ENCODE data around the gene ABCC9.

ABCC9 gene

DNA sequence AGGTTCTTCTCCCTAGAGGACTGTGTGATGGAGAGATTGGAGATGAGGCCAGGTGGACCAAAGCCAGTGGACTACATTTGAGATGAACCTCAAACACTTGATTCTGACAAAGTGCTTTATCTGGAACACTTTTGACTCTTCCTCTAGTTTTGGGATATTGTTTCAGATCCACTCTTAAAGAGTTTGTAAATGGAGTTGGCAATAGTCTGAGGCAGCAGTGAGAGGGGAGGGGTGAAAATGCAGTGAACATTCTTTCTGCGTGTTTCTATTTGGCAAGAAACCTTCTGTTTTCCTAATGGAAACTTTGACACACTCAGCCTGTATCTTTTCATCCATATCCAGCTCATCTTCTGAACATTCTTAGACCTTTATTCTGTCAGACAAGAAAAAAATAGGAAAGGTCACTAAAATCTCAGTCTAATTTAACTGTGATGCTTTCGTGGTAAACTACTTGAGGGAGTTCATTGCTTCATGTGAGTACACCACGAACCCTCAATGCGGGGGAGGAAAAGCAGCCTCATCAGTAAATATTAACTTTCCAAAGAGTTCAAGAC, 109.4 kb downstream of the ABCC9 start:
- no peak for DNase-seq (ENCODE audit: low read depth)
- TF ChIP-seq, protein P1, sequence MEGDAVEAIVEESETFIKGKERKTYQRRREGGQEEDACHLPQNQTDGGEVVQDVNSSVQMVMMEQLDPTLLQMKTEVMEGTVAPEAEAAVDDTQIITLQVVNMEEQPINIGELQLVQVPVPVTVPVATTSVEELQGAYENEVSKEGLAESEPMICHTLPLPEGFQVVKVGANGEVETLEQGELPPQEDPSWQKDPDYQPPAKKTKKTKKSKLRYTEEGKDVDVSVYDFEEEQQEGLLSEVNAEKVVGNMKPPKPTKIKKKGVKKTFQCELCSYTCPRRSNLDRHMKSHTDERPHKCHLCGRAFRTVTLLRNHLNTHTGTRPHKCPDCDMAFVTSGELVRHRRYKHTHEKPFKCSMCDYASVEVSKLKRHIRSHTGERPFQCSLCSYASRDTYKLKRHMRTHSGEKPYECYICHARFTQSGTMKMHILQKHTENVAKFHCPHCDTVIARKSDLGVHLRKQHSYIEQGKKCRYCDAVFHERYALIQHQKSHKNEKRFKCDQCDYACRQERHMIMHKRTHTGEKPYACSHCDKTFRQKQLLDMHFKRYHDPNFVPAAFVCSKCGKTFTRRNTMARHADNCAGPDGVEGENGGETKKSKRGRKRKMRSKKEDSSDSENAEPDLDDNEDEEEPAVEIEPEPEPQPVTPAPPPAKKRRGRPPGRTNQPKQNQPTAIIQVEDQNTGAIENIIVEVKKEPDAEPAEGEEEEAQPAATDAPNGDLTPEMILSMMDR (IDR thresholded peaks at IDR 0.05; ENCODE audit: low read depth, low read length, missing control alignments), result no peak
- no peak overlapping the region for H3K4me3 ChIP-seq (ENCODE audit: low read depth, low read length)
- in situ Hi-C loops (cut with HindIII; ENCODE audit: low sequenced_read_pairs), result no loop called here

DNA sequence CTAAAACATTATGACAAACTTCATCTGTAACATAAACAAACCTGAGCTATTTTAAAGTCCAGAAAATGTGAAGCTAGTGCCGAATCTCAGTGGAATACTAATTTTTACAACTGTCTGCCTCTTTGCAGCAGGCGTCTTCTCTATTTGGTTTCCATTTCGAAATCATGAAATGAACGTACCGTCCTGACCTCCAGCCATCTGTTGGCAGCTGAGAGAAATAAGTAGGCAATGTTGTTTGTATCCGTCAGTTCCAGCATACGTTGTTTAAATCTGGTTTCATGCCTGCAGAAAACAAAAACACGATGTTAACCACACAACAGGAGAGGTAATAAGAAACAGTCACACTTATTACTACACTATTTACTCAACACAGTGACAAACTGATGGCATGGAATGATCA, 112.4 kb downstream of the ABCC9 start:
- in situ Hi-C loops (cut with HindIII; ENCODE audit: low sequenced_read_pairs), result no loop called here
- no peak overlapping the region for H3K4me3 ChIP-seq (ENCODE audit: low read depth, low read length)
- TF ChIP-seq, protein P1 (IDR thresholded peaks at IDR 0.05; ENCODE audit: low read depth, low read length, missing control alignments), result no peak
- DNase-seq (ENCODE audit: low read depth), result no peak

DNA sequence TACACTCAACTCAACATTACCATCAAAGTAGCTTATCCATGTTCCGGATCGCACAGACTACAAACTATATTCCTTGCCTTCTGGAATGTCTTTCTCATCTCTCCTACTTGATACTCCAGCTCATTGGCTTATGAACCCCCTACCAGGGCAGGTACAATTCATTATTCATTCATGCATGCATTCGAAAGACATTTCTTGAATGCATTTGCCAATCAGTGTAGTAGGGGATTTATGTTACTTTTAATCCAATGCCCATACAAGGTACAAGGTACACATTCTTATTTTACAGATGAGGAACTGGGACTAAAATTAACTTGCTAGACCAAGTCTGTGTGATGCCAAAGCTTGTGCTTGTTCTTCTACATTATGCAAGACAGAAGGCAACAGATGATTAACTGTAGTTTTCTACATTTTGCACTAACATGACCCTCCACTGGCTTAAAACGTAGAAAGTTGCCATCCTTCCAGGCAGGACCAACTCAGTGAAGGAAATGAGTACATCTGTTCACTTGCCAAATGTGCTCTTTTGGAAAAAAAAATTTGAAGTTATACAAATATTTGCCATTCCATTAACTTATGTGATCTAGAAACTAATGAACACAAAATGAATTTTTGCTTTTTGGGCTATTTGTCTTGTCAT, 113.0 kb downstream of the ABCC9 start:
- no peak for DNase-seq (ENCODE audit: low read depth)
- in situ Hi-C loops (cut with HindIII; ENCODE audit: low sequenced_read_pairs), result no loop called here
- no peak overlapping the region for H3K4me3 ChIP-seq (ENCODE audit: low read depth, low read length)
- TF ChIP-seq, protein P1 (IDR thresholded peaks at IDR 0.05; ENCODE audit: low read depth, low read length, missing control alignments), result no peak

DNA sequence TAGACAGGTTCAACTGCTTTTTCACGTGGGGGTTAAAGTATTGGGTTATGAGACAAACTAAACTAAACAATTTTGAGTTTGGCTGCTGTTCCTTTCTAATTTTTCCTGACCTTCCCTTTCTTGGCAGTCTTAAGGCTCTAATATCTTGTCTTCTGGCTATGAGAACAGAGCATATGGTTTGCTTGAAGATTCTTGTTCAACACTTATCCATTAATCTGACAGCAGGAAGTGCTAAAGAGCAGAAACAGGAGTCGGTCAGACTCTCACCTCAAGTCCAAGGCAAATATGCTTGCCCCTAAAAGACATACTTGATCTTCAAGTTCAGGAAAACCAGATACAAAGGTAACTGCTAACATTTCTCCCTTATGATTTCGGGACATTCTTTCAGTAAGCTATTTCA, 114.1 kb downstream of the ABCC9 start:
- H3K4me3 ChIP-seq (ENCODE audit: low read depth, low read length), result no peak overlapping the region
- in situ Hi-C loops (cut with HindIII; ENCODE audit: low sequenced_read_pairs), result no loop called here
- TF ChIP-seq, protein P1 (IDR thresholded peaks at IDR 0.05; ENCODE audit: low read depth, low read length, missing control alignments), result no peak
- no peak for DNase-seq (ENCODE audit: low read depth)

DNA sequence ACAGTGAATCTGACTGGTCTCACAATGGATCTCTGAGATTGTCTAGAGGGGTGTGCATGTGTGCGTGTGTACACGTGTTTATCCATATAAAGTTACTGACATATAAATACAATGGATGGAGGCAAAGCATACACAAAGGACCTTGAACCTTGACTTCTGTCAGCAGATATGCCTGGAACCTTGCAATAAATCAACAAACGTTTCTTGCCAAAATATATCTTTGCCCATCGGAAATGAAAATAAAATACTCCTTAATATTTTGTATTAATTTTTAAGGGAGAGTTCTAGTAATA, 114.7 kb downstream of the ABCC9 start:
- DNase-seq (ENCODE audit: low read depth), result no peak
- H3K4me3 ChIP-seq (ENCODE audit: low read depth, low read length), result no peak overlapping the region
- in situ Hi-C loops (cut with HindIII; ENCODE audit: low sequenced_read_pairs), result no loop called here
- TF ChIP-seq, protein P1 (IDR thresholded peaks at IDR 0.05; ENCODE audit: low read depth, low read length, missing control alignments), result no peak

DNA sequence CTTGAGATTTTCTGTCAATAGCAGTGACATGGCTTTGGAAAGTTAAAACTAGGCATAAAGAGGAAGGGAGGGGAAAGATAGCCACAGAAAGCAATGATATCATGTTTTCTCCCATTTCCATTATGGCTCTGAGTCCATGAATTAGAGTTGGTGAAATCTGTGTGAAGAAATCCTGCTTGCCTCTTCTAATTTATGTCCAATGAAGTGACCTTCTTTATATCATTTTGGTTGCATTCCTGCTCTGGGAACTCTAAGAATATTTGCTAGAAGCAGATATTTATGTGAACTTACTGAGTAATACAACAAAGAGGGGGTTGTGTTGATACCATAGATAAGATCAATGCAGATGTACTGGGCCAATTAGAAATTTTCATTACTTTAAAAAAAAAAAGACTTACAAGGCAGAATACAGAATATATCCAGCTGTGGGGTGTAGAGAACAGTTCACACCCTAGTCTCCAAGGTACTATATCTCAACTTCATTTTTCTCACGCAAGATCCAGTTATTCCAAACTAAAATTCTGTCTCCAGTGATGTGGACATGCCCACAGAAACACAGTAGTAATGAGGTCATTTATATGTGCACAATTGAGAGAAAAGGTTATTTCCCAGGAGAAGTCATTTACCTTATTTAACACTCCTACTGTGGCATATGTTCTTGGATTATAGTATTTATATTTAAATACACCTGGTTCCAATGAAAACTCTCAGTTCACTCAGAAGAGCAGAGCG, 115.2 kb downstream of the ABCC9 start:
- H3K4me3 ChIP-seq (ENCODE audit: low read depth, low read length), result no peak overlapping the region
- TF ChIP-seq, protein P1 (IDR thresholded peaks at IDR 0.05; ENCODE audit: low read depth, low read length, missing control alignments), result no peak
- in situ Hi-C loops (cut with HindIII; ENCODE audit: low sequenced_read_pairs), result no loop called here
- no peak for DNase-seq (ENCODE audit: low read depth)

Data from astrocyte of the cerebellum (primary cell).